HG02884 (cell line): ENCODE data around the gene CNNM3.

Experiments used
- ATAC-seq: cut with Tn5 transposase; IDR thresholded peaks from one replicate; pipeline ENCODE4 v1.9.1; 2021; ENCODE audit warnings: mild to moderate bottlenecking, moderate library complexity; ENCODE audit not compliant: unreplicated experiment

Gene CNNM3

GRCh38 chr2:96838345-96839292 is 22.6 kb downstream of the CNNM3 start:
- ATAC-seq = no peak

DNA sequence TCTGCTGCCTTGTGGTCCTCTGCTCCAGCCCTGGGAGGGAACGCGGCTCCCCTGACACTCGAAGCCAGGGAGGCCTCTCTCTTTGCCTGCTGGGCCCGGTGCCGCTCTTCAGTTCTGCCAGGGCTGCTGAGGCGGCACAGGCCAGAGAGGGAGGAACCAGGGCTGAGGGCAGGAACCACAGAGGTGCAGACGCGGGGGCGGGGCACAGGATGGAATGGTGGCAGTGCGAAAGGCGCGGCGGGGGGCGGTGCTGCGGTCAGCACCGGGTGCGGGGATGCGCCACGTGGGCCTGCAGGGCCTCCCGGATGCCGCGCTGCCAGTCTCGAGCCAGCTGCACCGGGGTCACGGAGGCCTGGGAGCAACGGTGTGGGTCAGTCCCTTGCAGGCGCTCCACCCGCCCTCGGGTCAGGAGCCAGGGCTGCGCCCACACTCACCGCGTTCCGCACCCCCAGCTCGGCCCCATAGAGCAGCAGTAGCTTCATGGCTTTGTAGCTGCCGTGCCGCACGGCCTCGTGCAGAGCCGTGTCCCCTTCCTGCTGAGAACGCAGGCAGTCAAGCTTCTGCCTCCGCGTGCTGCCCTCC is 23.3 kb downstream of the CNNM3 start:
- no peak for ATAC-seq

GRCh38 chr2:96839875-96840850 is 24.1 kb downstream of the CNNM3 start:
- no peak for ATAC-seq

DNA sequence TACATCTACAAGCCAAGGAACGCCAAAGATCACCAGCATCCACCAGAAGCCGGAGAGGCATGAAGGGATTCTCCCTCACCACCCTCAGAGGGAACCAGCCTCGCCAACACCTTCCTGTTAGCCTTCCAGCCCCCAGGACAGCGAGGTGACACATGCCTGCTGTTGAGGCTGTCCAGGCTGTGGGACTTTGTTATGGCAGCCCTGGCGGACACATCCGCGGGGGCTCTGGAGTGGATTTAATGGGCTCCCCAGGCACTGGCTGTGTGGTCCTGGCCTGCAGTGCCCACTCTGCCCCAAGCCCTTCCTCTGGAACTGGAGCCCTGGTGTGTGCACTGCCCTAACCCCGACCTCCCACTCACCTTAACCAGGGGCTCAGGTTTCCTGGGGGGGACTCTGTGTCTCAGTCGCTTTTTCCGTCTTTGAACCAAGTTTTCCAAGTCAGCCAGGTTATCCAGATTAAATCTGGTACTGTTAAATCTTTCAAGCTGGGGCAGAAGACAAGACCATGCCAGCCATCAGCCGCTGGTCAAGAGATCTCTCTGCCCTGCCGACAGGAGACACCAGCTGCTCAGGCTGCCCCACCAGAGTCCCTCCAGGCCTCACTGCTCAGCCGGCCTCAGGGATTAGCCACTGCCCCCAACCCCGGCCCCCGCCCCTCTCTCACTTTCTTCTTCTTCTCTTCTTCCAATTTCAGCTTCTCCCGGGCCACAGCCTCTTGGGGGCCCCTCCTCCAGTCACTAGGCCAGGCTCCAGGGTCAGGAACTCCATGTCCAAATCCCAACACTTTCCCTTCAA is 25.8 kb downstream of the CNNM3 start:
- no peak for ATAC-seq

- no peak for ATAC-seq
Observed at GRCh38 chr2:96842600-96842999, 26.5 kb downstream of the CNNM3 start.

DNA sequence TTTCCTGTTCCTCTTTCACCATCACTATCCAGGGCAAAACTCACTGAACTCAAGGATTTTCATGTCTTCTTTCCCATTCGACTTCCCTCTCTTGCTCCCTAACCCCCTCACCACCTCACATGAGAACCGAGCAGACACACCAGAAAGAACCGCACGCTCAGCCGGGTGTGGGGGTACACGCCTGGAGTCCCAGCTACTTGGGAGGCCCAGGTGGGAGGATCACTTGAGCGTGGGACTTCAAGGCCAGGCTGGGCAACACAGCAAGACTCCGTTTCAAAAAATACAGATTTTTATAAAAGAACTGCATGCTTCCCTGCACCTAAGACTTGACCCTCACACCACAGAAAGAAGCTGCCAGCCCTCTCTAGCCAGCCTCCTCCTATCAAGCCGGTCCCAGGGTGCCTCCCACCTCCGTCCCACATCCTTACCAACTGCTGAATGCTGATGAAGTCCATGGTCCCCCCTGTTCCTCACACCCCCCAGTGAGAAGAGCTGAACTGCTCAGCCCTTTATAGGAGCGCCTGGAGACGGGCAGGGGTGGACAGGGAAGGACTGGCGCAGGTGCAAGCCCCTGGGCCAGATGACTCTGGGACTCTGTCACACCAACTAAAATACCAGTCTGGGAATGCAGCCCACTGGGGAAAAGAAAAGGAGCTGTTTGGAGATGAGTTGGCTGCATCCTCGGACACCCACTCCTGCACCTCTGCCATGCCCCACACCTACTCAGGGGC is 27.6 kb downstream of the CNNM3 start, which contains the start of gene ANKRD23:
ANKRD23 (minus strand) TSS at position 484 of the 731 bp plus-strand sequence; CDS start at position 455, 29 bp downstream.
- ATAC-seq = no peak

DNA sequence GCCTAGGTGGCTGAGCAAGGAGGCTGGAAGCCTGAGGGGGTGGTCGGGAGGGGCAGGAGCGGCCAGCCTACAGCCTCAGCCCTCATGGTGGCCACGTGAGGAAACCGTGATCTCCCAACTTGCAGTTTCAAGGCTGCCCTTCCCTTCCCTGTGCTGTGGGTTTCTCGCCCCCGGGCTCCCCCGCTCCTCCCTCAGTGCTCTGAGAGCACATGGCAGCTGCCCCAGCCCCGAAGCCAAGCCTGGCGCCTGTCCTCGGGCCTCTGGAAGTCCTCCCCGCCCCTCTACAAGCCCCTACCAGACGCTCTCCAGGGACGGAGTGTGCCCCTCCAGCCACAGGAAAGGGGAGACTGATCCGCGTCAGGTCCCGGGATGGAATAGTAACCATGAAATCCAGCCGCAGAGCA is 28.3 kb downstream of the CNNM3 start:
- ATAC-seq = no peak

- no peak for ATAC-seq
Observed at GRCh38 chr2:96846825-96847224, 30.8 kb downstream of the CNNM3 start.

DNA sequence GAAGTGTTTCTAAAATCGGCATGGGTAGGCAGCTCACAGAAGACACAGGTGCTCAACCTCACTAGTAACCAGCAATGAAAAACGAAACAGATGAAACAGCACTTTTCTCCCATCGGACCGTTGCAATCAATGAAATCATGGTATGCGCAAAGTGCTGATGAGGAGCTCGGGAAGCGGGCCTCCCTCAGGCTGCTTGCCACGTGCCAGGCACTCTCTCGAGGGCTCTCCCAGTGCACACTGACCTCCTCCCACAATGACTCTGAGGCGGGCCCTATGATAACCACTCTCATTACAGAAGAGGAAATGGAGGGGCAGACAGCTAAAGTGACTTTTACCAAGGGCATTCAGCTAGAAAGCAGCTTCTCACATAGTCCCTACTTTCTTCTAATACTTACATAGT is 31.5 kb downstream of the CNNM3 start:
- no peak for ATAC-seq

GRCh38 chr2:96848264-96848663 is 32.2 kb downstream of the CNNM3 start:
- ATAC-seq = no peak

GRCh38 chr2:96852667-96853066 is 36.6 kb downstream of the CNNM3 start:
- no peak for ATAC-seq

DNA sequence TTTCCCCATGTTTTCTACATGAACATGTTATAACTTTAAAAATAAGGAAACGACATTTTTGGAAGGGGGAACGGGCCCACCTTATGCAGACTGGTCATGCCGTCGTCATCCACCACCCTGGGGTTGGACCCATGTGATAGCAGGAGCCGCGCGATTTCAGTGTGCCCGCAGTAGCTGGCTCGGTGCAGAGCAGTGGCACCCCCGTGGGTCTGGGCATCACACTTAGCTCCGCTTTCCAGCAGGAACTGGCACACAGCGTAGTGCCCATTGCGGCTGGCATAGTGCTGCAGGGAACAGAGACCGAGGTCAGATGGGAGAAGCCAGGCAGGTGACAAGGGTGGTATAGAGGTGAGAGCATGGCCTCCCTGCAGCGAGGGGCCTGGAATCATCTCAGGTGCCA is 37.3 kb downstream of the CNNM3 start:
- ATAC-seq = no peak

DNA sequence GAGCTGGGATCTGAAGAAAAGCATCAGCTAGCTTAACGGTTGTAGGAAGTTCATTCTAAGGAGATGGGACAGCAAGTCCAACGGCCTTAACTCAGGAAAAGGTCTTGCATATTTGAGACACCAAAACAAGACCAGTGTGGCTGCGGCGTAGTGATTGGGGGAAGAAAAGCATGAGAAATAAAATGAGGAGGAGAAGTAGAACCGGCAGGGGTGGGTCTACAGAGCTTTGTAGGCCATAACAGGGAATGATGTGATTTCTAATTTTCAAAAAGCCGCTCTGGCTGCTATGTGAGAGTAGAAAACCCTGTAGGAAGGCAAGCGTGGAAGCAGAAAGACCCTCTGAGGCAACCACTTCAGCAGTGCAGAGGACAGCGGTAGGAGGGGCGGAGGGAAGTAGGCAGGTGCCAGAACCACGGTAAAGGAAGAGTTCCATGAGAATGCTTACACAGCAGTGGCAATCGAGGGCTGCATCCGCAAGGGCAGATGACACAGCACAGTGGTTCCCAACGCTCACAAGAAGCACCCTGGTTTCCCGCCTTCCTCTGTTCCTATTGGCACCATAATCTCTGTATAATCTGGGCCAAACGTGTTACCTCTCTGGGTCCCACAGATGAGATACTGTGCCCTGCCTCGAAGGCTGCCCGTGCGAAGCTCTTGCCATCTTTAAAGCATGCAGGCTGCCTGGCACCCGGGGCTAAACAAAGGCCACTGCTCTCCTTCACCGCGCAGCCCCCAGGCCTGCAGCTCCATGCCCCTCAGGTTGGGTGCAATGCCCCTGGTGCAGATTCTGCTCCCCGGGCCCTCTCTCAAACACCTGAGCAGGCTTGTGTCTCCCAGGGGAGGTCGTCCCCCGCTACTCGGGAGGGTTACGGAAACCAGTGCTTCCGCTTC is 41.0 kb downstream of the CNNM3 start:
- ATAC-seq = no peak

DNA sequence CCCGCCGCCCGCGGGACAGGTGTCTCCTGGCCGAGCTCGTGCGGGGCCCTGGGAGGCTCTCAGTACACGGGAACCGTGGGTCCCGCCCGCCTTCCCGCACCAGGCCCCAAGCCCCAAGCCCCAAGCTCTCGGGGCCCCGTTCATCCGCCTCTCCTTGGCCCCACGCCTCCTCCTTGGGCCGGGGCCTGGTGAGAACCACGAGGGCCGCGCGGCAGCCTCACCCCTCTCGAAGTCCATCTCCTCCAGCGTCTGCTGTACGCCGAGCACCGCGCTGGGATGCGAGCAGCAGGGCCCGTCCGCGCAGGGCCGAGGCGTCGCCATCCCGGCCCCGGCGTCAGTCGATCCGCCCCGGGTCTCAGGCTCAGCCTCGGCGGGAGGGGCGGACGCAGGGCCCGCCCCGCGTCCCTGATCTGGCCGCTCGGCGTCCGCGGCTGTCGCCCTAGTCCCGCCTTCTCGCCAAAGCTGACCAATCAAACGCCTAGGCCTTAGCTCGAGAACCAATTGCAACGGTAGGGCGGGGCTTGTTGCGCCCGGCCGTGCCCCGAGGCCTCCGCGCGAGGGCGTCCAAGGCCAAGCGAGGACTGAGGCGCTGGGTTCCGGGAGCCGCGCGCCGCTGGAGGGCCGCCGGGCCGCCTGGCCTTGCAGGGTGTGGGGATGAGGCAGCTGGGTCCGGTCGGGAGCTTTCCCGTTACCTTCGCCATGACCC is 41.8 kb downstream of the CNNM3 start, which contains the start of gene ANKRD39:
ANKRD39 (minus strand) TSS at position 350 of the 706 bp plus-strand sequence; CDS start at position 321, 29 bp downstream.
- peak; percentile 92 for ATAC-seq

DNA sequence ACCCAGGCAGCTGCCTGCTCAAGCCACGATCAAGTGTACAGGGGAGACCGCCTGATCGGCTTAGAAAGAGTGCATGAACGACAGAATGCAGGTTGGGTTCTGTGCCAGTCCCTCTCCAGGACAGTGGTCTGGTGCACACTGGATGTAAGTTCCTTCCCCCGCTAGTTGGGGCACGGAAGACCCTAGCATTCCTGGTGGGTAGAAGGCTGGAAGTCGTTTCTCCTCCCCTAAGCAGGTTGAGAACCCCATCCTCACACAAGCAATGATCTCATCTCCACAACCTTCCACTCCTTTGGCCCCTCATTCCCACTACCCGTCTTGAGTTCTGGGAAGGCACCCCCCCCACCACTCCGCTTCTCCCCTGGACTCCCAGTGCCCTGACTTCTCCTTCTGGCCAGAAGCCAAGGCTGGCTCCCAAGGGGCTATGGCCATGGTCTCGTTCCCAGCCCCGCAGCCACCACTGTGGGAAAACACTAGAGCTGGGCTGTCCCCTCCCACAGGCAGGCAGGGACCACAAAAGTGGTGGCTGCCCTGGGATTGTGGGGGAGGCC is 43.1 kb downstream of the CNNM3 start:
- no peak for ATAC-seq

DNA sequence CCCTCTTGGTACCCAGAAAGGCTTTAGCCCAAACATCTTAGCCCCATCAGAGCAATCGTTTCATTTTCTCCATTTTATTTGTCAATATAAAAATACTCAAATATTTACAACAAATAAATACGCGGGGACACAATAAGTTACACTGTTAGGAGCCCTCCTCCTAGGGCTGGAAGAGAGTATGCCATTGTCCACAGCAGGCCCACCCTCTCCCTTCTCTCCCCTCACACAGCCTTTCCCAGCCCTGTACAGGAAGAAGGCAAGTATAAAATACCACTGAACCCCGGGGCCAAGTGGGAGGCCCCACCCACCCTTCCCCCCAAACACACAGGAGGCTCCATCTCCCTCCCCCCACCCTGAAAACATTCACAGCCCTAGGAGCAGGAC is 43.6 kb downstream of the CNNM3 start:
- ATAC-seq = no peak
